ENCODE data around the gene GALNT2. TPM values are rescaled to one million over a fixed set of nuclear protein-coding genes. Genes with fewer than 3 reads are reported as not detected.

GALNT2 gene
- polyA plus RNA-seq, 2 of the 4 experiments (the other 2 are of a cell fraction), result 66.9 to 114 TPM

- FAIRE-seq, result no peak
These were observed 256.6 kb downstream of the GALNT2 start for GRCh38 chr1:230323686-230324085.

GRCh38 chr1:230326971-230327891 is 260.2 kb downstream of the GALNT2 start:
- WGBS (ENCODE audit: missing lambda C conversion rate), result 82% methylated on average over 29 of the region's 31 CpGs
- no peak for TF ChIP-seq FOSB (CRISPR knock-in tag; IDR thresholded peaks at IDR 0.05)
- TF ChIP-seq CBX2 (IDR thresholded peaks at IDR 0.05; ENCODE audit: borderline replicate concordance, low read depth), result no peak
- TF ChIP-seq, protein P1, sequence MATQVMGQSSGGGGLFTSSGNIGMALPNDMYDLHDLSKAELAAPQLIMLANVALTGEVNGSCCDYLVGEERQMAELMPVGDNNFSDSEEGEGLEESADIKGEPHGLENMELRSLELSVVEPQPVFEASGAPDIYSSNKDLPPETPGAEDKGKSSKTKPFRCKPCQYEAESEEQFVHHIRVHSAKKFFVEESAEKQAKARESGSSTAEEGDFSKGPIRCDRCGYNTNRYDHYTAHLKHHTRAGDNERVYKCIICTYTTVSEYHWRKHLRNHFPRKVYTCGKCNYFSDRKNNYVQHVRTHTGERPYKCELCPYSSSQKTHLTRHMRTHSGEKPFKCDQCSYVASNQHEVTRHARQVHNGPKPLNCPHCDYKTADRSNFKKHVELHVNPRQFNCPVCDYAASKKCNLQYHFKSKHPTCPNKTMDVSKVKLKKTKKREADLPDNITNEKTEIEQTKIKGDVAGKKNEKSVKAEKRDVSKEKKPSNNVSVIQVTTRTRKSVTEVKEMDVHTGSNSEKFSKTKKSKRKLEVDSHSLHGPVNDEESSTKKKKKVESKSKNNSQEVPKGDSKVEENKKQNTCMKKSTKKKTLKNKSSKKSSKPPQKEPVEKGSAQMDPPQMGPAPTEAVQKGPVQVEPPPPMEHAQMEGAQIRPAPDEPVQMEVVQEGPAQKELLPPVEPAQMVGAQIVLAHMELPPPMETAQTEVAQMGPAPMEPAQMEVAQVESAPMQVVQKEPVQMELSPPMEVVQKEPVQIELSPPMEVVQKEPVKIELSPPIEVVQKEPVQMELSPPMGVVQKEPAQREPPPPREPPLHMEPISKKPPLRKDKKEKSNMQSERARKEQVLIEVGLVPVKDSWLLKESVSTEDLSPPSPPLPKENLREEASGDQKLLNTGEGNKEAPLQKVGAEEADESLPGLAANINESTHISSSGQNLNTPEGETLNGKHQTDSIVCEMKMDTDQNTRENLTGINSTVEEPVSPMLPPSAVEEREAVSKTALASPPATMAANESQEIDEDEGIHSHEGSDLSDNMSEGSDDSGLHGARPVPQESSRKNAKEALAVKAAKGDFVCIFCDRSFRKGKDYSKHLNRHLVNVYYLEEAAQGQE (IDR thresholded peaks at IDR 0.05), result no peak
- no peak for TF ChIP-seq POLR2AphosphoS2 (conservative IDR thresholded peaks at IDR 0.05; ENCODE audit: low read length)
- peak overlapping the region; percentile 57 for H3K4me2 ChIP-seq
- H3K4me3 ChIP-seq, result no peak overlapping the region
- DNase-seq (ENCODE audit: low read depth in 1 of 2, low spot score in 1 of 2), result no peak
- peaks cover 20% of the 10 kb centered on the region for H3K4me1 ChIP-seq
- peak overlapping the region in 1 of 2 experiments; percentile 72; a peak in 4 of 6 replicates for H3K27ac ChIP-seq
- ATAC-seq, result peak in 1 of 2 experiments; percentile 40; a peak in 4 of 6 replicates
- no peaks in the 10 kb centered on the region for H3K9me3 ChIP-seq
- ChIA-PET CTCF (interaction anchor here (1.0 kb wide), 1 partner anchor 12 kb away, joined by 3 read pairs; no protein-coding TSS in a partner anchor), POLR2A (no interaction called here)
- FAIRE-seq, result no peak

More at GRCh38 chr1:230323686-230324085, 256.6 kb downstream of the GALNT2 start:
- Histone ChIP-seq H3K9me3 (no peaks in the 10 kb centered on the region), H3K27ac (no peak overlapping the region), H3K4me3 (no peak overlapping the region), H3K4me2 (no peak overlapping the region), H3K4me1 (peaks cover 16% of the 10 kb centered on the region)
- POLR2A ChIA-PET, result no interaction called here
- TF ChIP-seq NFE2L2 (conservative IDR thresholded peaks at IDR 0.05; ENCODE audit: low read length) (no peak), SMC3 (IDR thresholded peaks at IDR 0.05) (no peak), ZC3H11A (IDR thresholded peaks at IDR 0.05) (no peak), MAFK (IDR thresholded peaks at IDR 0.05; ENCODE audit: partially characterized antibody) (no peak), RCOR1 (IDR thresholded peaks at IDR 0.05; ENCODE audit: low read depth, low read length) (no peak), ZSCAN20 (CRISPR knock-in tag; IDR thresholded peaks at IDR 0.05) (no peak), CBX2 (IDR thresholded peaks at IDR 0.05; ENCODE audit: borderline replicate concordance, low read depth) (no peak), EHMT2 (IDR thresholded peaks at IDR 0.05; ENCODE audit: low read depth) (no peak), RNF2 (IDR thresholded peaks at IDR 0.05; ENCODE audit: borderline replicate concordance, low read depth) (no peak), JUNB (IDR thresholded peaks at IDR 0.05) (no peak), CBX8 (IDR thresholded peaks at IDR 0.05) (no peak), USF2 (IDR thresholded peaks at IDR 0.05) (no peak), PHF8 (IDR thresholded peaks at IDR 0.05; ENCODE audit: borderline replicate concordance, low read depth) (no peak), RARB (CRISPR knock-in tag; IDR thresholded peaks at IDR 0.05) (no peak), HMGXB4 (CRISPR knock-in tag; IDR thresholded peaks at IDR 0.05; ENCODE audit: borderline replicate concordance) (no peak), ESRRA (IDR thresholded peaks at IDR 0.05; ENCODE audit: borderline replicate concordance, low read length) (no peak)
- TF ChIP-seq, protein P1 (IDR thresholded peaks at IDR 0.05), result no peak
- no peak for DNase-seq (ENCODE audit: low read depth in 1 of 2, low spot score in 1 of 2)
- no peak for ATAC-seq
- WGBS (ENCODE audit: missing lambda C conversion rate), result 69% methylated on average over 9 of the region's 9 CpGs
- CTCF ChIA-PET, result interaction anchor here (0.8 kb wide), 1 partner anchor 9 kb away, joined by 3 read pairs; no protein-coding TSS in a partner anchor

Measured in A549 (cell line).